Skeletal muscle tissue (tissue), 4 donors: ENCODE results near the gene GATAD2B. TPM values are rescaled to one million over a fixed set of nuclear protein-coding genes. Genes with fewer than 3 reads are reported as not detected.

Source experiments
- H3K27ac ChIP-seq: one replicate; pipeline ENCODE4 v1.7.0; 2013; ENCODE audit warnings: mild to moderate bottlenecking, low read depth, low read length, inconsistent platforms
- H3K27me3 ChIP-seq, 3 donors: one replicate each; pipeline ENCODE4 v1.7.0; 2013; ENCODE audit warnings: low read length in 3 of 3; ENCODE audit not compliant: control insufficient read depth in 3 of 3, insufficient read depth in 3 of 3
- H3K36me3 ChIP-seq, 3 donors: one replicate each; pipeline ENCODE4 v1.7.0; 2013; ENCODE audit warnings: low read length in 3 of 3; ENCODE audit not compliant: control insufficient read depth in 3 of 3, insufficient read depth in 3 of 3
- H3K4me1 ChIP-seq, 3 donors: one replicate each; pipeline ENCODE4 v1.7.0; 2013; ENCODE audit warnings: low read length in 3 of 3, mild to moderate bottlenecking in 3 of 3; ENCODE audit not compliant: control insufficient read depth in 3 of 3, insufficient read depth in 3 of 3
- H3K4me3 ChIP-seq, 3 donors: one replicate each; pipeline ENCODE4 v1.7.0; 2013; ENCODE audit warnings: low read length in 3 of 3
- H3K9ac ChIP-seq, 3 donors: one replicate each; pipeline ENCODE4 v1.7.0; 2013; ENCODE audit warnings: low read length in 3 of 3, mild to moderate bottlenecking in 3 of 3, moderate library complexity in 2 of 3, low read depth in 1 of 3
- H3K9me3 ChIP-seq, 3 donors: one replicate each; pipeline ENCODE4 v1.7.0; 2013; ENCODE audit warnings: low read length in 3 of 3; ENCODE audit not compliant: control insufficient read depth in 3 of 3
- total RNA-seq: library from RNA; depleted of rRNA; stranded (reverse); fragments of >200 nt; gene quantifications from one replicate; pipeline ENCODE4 v1.2.3, GENCODE V29; 2014
- donor health status: Osteomylitis.

Gene GATAD2B
- total RNA-seq, 1 donor from 2014 or later = 6.3 TPM

DNA sequence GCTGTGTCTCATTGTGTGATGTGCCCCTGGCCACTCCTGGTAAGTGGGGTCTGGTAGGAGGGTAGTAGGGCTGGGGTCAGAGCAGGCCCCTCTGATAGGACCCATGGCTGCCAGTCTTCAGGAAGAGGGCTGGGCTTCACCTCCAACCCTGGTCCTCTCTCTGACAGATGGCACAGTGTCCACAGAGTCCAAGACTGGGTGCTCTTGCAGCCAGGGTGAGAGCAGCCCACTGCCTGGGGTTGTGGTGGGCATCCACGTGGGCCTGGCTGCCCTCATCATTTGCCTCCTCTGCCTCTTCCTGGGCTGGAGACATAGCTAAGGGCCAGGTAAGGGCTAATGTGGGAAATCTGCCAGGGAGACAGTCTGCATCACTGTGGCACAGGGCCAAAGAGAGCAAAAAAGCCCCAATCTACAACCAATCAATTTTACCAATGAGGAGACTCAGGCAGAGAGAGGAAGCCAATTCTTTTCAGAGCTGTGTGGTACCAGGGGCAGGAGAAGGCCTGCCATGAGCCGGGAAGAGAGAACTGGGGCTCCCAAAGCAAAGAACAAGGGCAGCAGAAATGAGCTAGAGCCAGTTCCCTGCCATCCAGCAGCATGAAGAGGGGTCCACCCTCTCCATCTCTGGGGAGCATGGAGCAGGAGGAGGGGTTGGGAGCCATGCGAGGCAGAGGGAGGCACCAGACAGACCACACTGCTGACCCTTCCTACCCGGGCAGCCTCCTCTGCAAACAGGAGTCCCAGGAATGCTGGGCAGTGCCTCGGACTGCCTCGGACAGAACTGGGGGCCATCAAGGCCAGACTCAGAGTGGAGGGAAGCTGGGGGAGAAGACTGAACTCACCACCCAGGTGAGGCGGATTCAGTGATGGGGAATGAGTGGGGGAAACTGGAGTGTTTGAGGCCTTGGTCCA lies 120.7 kb downstream of the GATAD2B start:
- H3K9me3 ChIP-seq = no peaks in the 10 kb centered on the region
- peaks cover 0 to 2% (median 2%) of the 10 kb centered on the region in 3 donors for H3K36me3 ChIP-seq
- peaks cover 10 to 21% (median 18%) of the 10 kb centered on the region in 3 donors for H3K4me1 ChIP-seq
- H3K4me3 ChIP-seq = no peak overlapping the region
- no peak overlapping the region for H3K9ac ChIP-seq
- H3K27ac ChIP-seq = no peak overlapping the region
- H3K27me3 ChIP-seq = no peaks in the 10 kb centered on the region

DNA sequence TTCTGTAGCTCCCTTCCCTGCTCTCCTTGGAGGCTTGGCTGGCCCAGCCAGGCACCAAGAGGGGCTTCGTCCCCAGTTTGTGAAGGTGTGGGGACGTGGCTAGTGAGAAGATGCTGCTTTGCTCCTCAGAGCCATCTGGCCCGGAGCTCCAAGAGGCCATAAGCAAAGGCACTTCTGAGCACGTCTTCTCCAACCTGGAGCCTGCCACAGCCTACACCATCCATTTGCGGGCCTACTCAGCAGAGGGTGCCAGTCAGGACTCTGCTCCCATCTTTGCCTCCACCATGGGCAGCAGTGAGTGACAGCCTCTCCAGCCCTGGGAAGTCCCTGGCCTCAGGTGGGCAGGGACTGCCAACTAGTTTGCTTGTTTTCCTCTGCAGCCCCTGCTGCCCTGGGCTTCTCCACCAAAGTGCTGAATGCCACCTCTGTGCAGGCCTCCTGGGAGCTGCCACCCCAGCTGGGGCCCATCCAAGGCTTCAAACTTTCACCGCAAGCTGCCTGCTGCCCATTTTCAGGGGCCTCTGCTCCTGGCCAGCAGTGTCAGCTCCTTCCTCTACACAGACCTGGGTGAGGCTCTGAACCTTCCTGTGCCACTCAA lies 121.6 kb downstream of the GATAD2B start:
- peaks cover 10 to 21% (median 18%) of the 10 kb centered on the region in 3 donors for H3K4me1 ChIP-seq

DNA sequence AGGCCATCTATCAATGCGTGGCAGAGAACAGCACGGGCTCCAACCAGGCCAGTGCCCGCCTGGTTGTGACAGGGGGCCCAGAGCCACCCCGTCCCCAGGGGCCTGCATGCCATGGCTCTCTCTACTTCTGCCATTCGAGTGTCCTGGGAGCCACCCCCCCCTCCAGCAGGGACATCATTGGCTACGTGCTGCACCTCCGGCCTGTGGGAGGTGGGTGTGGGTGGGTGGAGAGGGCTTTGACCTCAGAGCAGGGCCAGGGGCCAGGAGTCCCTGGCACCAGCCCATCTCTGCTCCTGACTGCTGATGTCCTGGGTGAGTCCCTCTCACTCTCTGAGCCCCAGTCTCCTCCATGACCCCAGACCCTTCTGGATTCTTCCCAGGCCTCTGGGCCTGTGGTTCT lies 122.3 kb downstream of the GATAD2B start:
- no peak overlapping the region for H3K9ac ChIP-seq
- peaks cover 0 to 2% (median 0%) of the 10 kb centered on the region in 3 donors for H3K36me3 ChIP-seq
- no peak overlapping the region for H3K27ac ChIP-seq
- no peaks in the 10 kb centered on the region for H3K27me3 ChIP-seq
- peaks cover 10 to 18% (median 15%) of the 10 kb centered on the region in 3 donors for H3K4me1 ChIP-seq
- no peak overlapping the region for H3K4me3 ChIP-seq
- no peaks in the 10 kb centered on the region for H3K9me3 ChIP-seq

More for the DNA sequence above, 121.6 kb downstream of the GATAD2B start:
- no peaks in the 10 kb centered on the region for H3K27me3 ChIP-seq
- no peaks in the 10 kb centered on the region for H3K9me3 ChIP-seq
- no peak overlapping the region for H3K27ac ChIP-seq
- H3K9ac ChIP-seq = peak overlapping the region in 1 of 3 donors; percentile 4
- H3K36me3 ChIP-seq = peaks cover 0 to 2% (median 0%) of the 10 kb centered on the region in 3 donors
- no peak overlapping the region for H3K4me3 ChIP-seq

- Histone ChIP-seq H3K36me3 (peaks cover 0 to 2% (median 0%) of the 10 kb centered on the region in 3 donors), H3K27me3 (no peaks in the 10 kb centered on the region), H3K4me3 (no peak overlapping the region), H3K27ac (no peak overlapping the region), H3K4me1 (peaks cover 10 to 15% (median 13%) of the 10 kb centered on the region in 3 donors), H3K9ac (no peak overlapping the region), H3K9me3 (no peaks in the 10 kb centered on the region)
Measured at GRCh38 chr1:153799566-153800465, 123.0 kb downstream of the GATAD2B start.

- Histone ChIP-seq H3K9ac (no peak overlapping the region), H3K4me1 (peaks cover 9 to 12% (median 9%) of the 10 kb centered on the region in 3 donors), H3K27ac (no peak overlapping the region), H3K36me3 (peaks cover 0 to 2% (median 0%) of the 10 kb centered on the region in 3 donors), H3K9me3 (no peaks in the 10 kb centered on the region), H3K4me3 (no peak overlapping the region), H3K27me3 (no peaks in the 10 kb centered on the region)
Measured at GRCh38 chr1:153799016-153799415, 123.8 kb downstream of the GATAD2B start.

- H3K27ac ChIP-seq = no peak overlapping the region
- H3K4me1 ChIP-seq = peaks cover 3 to 8% (median 3%) of the 10 kb centered on the region in 3 donors
- no peak overlapping the region for H3K4me3 ChIP-seq
- H3K9me3 ChIP-seq = no peaks in the 10 kb centered on the region
- H3K36me3 ChIP-seq = peaks cover 0 to 2% (median 0%) of the 10 kb centered on the region in 3 donors
- H3K27me3 ChIP-seq = no peaks in the 10 kb centered on the region
- H3K9ac ChIP-seq = no peak overlapping the region
Measured at GRCh38 chr1:153798468-153798780, 124.3 kb downstream of the GATAD2B start.

GRCh38 chr1:153796786-153797659 lies 125.7 kb downstream of the GATAD2B start:
- peaks cover 0 to 2% (median 0%) of the 10 kb centered on the region in 3 donors for H3K36me3 ChIP-seq

DNA sequence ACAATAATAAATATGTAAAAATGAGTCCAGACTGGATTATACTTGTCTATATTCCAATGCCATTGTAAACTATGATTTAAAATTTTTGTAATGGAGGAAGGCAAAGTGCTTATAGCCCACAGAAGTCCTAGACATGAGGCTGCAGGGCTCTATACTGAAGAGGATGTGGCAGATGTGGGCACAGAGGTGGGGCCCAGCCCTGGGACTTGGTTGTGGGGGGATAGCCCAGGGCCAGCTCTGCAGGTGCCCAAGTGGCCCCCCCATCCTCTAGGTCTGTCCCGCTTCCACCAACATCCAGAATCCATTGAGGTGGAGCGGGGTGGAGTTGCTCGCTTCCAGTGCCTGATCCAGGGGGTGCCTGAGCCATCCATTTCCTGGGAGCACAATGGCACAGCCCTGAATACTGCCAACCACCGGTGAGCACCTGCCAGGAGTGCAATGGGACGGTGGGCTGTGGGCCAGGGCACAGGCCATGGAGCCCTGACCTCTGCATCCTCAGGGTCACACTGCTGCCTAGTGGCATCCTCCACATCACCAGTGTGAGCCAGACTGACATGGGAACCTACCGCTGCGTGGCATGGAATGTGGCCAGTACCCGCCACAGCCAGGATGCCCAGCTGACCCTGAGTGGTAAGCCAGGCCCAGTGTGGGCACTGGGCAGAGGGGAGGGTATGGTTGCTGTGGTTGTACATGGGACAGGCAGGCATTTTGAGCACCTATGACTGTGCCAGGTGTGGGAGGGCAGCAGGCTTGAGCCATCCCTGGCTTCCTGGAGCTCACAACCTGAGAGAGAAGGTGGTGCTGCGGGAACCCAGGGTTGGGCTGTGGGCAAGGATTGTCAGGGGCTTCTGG lies 126.6 kb downstream of the GATAD2B start:
- Histone ChIP-seq H3K4me3 (no peak overlapping the region), H3K9ac (no peak overlapping the region), H3K36me3 (peaks cover 0 to 2% (median 0%) of the 10 kb centered on the region in 3 donors), H3K4me1 (peaks cover under 1 to 6% (median under 1%) of the 10 kb centered on the region in 3 donors), H3K27me3 (no peaks in the 10 kb centered on the region), H3K9me3 (no peaks in the 10 kb centered on the region), H3K27ac (no peak overlapping the region)

More at GRCh38 chr1:153796786-153797659, 125.7 kb downstream of the GATAD2B start:
- Histone ChIP-seq H3K27me3 (no peaks in the 10 kb centered on the region), H3K4me1 (no peaks in the 10 kb centered on the region), H3K9ac (no peak overlapping the region), H3K27ac (no peak overlapping the region), H3K4me3 (no peak overlapping the region), H3K9me3 (no peaks in the 10 kb centered on the region)
